Measurements from ENCODE around the gene RASIP1.
A peak's percentile ranks its signal among the peaks of the same experiment; 100 is the strongest.

The RASIP1 gene

DNA sequence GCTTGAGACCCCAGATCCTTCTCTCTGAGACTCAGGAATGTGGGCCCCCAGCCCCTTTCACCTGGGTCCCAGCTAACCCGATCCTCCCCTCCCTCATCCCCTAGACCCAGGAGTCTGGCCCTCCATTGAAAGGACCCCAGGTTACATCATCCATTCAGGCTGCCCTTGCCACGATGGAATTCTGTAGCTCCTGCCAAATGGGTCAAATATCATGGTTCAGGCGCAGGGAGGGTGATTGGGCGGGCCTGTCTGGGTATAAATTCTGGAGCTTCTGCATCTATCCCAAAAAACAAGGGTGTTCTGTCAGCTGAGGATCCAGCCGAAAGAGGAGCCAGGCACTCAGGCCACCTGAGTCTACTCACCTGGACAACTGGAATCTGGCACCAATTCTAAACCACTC lies 15.4 kb upstream of the RASIP1 start:
- DNase-seq (ENCODE audit: low spot score): no peak

GRCh38 chr19:48755084-48755641 lies 14.8 kb upstream of the RASIP1 start, which contains the start of gene FGF21:
Gene FGF21, plus strand, starts transcription at chr19:48755524. Its CDS starts 713 bp downstream, at chr19:48756237.
- peak; percentile 34 for DNase-seq (ENCODE audit: low spot score)

- peak; percentile 93 for DNase-seq (ENCODE audit: low spot score)
Observed at GRCh38 chr19:48752496-48753365, 12.3 kb upstream of the RASIP1 start, which contains the start of gene FUT1. Gene FUT1, minus strand, starts transcription at chr19:48752641. Its CDS starts 1,360 bp downstream, at chr19:48751281.

- DNase-seq (ENCODE audit: low spot score): no peak
Observed at GRCh38 chr19:48751845-48752495, 11.6 kb upstream of the RASIP1 start.

GRCh38 chr19:48750771-48751504 lies 10.5 kb upstream of the RASIP1 start:
- DNase-seq (ENCODE audit: low spot score): no peak

DNA sequence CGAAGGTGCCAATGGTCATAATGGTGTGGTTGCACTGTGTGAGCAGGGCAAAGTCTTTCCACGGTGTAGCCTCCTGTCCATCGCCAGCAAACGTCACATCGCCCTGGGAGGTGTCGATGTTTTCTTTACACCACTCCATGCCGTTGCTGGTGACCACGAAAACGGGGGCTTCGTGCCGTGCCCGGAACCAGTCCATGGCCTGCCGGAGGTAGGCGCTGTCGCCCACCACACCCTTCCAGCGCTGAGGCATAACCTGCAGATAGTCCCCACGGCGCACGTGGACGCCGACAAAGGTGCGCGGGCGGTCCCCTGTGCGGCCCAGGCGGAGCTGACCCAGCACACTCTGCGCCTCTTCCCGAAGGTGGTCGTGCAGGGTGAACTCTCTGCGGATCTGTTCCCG lies 9.9 kb upstream of the RASIP1 start:
- DNase-seq (ENCODE audit: low spot score): no peak

GRCh38 chr19:48749571-48750198 lies 9.3 kb upstream of the RASIP1 start:
- DNase-seq (ENCODE audit: low spot score): no peak

GRCh38 chr19:48746738-48747575 lies 6.5 kb upstream of the RASIP1 start, which contains the start of gene IZUMO1:
Gene IZUMO1, minus strand, starts transcription at chr19:48746909. Its CDS starts 1,050 bp downstream, at chr19:48745859.
- DNase-seq (ENCODE audit: low spot score): no peak

- no peak for DNase-seq (ENCODE audit: low spot score)
Observed at GRCh38 chr19:48746110-48746509, 5.7 kb upstream of the RASIP1 start.

DNA sequence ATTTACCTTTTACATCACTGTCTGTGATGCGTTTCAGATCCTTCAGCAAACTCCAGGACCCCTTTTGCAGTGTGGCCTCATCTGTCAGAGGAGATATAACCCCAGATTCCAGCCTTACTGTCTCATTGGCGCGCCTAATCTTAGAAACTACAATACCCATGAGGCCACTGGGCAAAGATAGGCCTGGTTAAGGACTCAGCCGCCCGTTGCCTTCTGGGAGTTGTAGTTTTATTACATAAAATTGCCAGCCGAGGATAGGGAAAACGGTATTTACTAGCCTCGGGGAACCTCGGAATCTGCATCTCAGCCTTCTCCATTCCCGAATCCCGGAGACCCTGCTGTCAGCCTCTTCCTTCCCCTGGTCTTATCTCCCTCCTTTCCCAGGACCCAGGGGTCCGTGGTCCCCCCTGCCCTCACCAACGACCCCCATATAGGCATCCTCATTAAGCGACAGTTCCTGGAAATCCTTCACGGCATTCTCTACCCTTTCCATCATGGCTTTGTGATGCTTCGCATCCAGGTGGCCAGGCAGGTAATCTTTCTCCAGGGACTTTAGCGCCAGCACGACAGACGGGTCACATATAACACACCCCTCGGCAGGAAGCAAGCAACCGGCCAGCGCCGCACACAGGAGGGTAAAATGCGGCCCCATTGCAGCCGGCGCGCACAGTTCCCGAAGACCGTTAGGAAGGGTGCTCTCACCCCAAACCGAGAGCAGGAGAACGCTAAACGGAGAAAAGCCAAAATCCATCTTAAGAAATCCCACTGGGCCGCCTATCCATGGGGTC lies 5.0 kb upstream of the RASIP1 start:
- DNase-seq (ENCODE audit: low spot score): peak; percentile 53

GRCh38 chr19:48742096-48742495 lies 1.7 kb upstream of the RASIP1 start:
- no peak for DNase-seq (ENCODE audit: low spot score)

DNA sequence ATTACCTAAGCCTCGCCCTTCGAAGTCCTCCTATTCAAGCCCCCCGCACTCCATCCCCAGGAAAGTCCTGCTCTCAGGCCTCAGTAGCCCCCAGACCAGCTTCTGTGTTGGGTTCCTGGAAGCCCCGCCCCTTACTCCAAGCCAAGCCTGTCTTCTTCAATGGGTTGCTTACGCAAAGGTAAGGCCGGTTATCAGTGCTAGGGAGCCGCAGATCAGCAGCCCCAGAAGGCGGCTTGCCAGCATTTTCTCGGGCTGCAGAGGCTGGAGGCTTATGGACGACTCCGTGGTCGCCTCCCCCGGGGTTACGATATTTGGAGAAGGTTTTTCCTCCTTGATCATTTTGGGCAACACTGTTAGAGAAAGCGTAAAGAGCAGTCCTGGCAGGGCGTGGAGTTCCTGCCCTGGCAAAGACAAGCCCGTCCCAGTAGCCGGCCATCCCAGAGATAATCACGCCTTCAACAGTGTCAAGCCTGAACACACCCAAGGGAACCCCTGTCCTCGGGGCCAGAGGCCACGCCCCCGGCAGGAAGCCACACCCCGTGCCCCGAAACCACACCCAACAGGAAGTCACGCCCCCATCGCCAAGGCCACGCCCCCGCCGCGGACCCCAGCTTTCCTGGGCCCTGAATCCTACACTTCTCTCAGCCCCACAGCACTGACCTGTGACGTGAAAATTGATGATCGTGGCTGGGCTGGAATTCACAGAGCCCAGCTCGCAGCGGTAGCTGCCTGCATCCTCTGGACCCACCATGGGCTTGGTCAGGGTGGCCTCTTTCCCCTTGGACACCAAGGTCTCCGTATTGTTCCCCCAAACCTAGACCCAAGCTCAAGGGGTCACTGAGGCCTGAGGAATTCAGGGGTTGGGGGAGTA lies 954 bp upstream of the RASIP1 start:
- peak; percentile 46 for DNase-seq (ENCODE audit: low spot score)

DNA sequence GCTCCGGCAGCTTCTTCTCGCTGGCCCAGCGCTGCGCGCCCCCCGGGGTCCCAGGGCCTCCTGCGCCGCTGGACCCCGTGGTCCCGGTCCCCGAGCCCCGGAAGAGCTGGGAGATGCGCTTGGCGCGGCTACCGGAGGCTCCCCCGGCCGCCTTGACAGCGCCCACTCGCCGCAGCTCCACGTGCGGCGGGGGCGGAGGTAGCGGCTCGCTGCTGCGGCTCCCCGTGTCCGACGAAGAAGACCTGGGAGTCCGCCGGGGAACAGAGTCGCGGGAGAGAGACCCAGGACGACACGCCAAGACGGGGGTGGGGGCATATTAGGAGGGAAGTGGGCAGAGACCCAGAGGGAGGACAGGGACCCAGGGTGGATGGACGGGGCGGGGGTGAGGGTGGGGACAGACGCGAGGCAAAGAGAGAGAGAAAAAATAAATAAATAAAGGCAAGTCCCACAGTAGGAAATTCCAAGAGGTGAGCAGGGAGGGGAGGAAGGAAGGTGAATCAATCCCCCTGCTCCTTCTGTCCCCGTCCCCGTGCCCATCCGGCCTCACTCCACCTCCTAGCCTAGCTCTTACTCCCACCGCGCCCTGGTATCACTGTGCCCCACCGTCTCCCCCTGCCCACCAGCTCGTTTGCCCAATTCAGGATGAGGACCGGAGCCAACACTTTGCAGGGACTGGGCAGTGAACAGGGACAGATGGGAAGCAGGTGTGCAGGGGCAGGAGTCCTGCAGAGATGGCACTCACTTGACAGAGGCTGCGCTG lies 826 bp downstream of the RASIP1 start:
- DNase-seq (ENCODE audit: low spot score): no peak

GRCh38 chr19:48738557-48739403 lies 1.6 kb downstream of the RASIP1 start:
- DNase-seq (ENCODE audit: low spot score): peak; percentile 93

DNA sequence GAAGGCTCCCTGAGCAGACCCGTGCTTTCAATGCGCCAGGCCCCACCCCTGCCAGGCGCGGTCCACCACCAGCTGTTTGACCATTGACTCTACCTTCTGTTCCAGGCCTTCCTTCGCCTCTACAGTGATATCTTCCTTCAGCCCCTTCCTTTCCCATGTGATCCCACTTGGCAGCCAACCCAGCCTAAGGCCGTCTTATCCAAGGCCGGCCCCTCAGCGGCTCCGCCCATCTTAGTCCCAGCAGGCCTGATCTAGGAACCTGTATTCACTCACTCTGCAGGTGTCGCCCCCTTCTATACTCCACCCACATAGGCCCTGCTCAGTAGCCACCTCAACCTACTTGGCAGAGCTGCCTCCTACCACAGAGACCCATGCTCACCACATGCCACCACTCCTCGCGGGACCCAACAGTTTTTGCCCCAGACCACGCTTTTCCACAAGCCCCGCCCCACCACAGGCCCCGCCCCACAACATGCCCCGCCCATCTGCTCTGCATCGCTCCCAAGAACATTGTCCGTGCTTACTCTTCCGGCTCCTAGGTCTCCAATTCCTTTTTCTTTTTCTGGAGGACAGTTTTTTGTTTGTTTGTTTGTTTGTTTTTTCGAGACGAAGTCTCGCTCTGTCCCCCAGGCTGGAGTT lies 2.9 kb downstream of the RASIP1 start:
- no peak for DNase-seq (ENCODE audit: low spot score)

DNA sequence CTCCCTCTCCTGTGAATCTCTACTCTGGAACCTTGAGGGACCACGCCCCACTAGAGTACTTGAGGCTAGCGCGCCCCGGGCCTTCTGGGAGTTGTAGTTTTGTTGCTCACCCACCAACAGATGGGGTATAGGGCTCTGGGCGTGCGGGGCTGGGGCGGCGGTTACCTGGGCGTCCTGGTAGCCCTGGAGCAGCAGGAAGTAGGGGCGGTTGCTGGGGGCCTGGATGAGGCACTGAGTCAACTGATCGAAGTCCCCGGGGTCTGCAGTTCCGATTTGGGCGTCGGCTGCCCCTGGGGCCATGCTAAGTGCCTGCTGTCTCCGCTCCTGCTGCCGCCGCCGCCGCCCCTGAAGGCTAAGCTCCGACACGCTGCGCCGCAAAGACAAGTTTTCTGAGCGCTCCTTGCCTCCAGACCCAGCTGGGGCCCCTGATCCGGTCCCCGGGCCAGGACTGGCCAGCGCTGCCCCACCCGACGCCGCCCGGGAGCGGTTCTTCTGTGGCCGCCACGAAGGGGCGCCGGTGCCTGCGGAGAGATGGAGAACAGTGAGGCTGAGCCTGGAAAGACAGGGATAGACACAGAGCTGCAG lies 5.3 kb downstream of the RASIP1 start:
- DNase-seq (ENCODE audit: low spot score): no peak

Measured in LoVo (cell line).